Measurements from ENCODE around the gene SLC19A2.

SLC19A2 gene

GRCh38 chr1:169493251-169493650 lies 7.5 kb upstream of the SLC19A2 start:
- peaks cover 4% of the 10 kb centered on the region for H3K9me3 Mint-ChIP-seq
- no peak for DNase-seq
- H3K27me3 Mint-ChIP-seq: no peaks in the 10 kb centered on the region
- ATAC-seq: no peak
- peaks cover 35% of the 10 kb centered on the region for H3K4me1 Mint-ChIP-seq
- no peak overlapping the region for H3K27ac Mint-ChIP-seq
- peaks cover under 1% of the 10 kb centered on the region for H3K36me3 Mint-ChIP-seq (ENCODE audit: low read depth)
- no peak overlapping the region for H3K4me3 Mint-ChIP-seq

GRCh38 chr1:169491845-169492281 lies 6.1 kb upstream of the SLC19A2 start:
- Mint-ChIP-seq H3K36me3 (ENCODE audit: low read depth) (no peaks in the 10 kb centered on the region), H3K4me3 (no peak overlapping the region), H3K9me3 (no peaks in the 10 kb centered on the region), H3K4me1 (peaks cover 49% of the 10 kb centered on the region), H3K27ac (peak overlapping the region; percentile 44), H3K27me3 (no peaks in the 10 kb centered on the region)
- DNase-seq: peak; percentile 27
- ATAC-seq: peak; percentile 89

DNA sequence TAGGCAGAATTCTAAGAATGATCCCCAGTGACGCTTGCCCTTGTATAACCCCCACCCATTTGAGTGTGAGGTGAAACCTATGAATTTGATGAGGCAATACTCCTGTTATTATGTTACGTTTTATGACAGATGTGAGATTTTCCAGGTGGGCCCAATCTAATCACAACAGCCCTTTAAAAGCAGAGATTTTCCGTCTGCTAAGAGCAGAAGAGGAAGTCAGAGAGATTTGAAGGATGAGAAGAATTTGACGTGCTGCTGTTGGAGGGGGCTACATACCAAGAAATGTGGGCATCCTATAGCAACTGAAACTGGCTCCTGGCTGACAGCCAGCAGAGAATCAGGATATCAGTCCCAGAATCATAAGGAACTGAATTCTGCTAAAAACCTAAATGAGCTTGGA lies 2.4 kb upstream of the SLC19A2 start:
- Mint-ChIP-seq H3K36me3 (ENCODE audit: low read depth) (peaks cover 4% of the 10 kb centered on the region), H3K9me3 (no peaks in the 10 kb centered on the region), H3K27me3 (no peaks in the 10 kb centered on the region), H3K4me1 (peaks cover 71% of the 10 kb centered on the region), H3K4me3 (no peak overlapping the region), H3K27ac (no peak overlapping the region)
- DNase-seq (no peak), ATAC-seq (no peak)

DNA sequence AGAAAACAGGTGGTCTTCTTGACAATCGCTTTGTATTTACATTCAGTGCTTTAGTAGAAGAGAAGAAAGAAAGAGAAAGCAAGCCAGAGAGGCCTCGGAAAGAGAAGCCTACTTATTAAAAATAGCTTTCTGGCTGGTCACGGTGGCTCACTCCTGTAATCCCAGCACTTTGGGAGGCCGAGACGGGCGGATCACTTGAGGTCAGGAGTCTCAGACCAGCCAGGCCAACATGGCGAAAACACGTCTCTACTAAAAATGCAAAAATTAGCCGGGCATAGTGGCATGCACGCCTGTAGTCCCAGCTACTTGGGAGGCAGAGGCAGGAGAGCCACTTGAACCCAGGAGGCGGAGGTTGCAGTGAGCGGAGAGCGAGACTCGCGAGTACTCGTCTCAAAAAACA lies 1.8 kb upstream of the SLC19A2 start:
- peaks cover 75% of the 10 kb centered on the region for H3K4me1 Mint-ChIP-seq
- DNase-seq: no peak
- H3K27ac Mint-ChIP-seq: no peak overlapping the region
- no peaks in the 10 kb centered on the region for H3K9me3 Mint-ChIP-seq
- ATAC-seq: no peak
- no peaks in the 10 kb centered on the region for H3K27me3 Mint-ChIP-seq
- no peak overlapping the region for H3K4me3 Mint-ChIP-seq
- peaks cover 4% of the 10 kb centered on the region for H3K36me3 Mint-ChIP-seq (ENCODE audit: low read depth)

DNA sequence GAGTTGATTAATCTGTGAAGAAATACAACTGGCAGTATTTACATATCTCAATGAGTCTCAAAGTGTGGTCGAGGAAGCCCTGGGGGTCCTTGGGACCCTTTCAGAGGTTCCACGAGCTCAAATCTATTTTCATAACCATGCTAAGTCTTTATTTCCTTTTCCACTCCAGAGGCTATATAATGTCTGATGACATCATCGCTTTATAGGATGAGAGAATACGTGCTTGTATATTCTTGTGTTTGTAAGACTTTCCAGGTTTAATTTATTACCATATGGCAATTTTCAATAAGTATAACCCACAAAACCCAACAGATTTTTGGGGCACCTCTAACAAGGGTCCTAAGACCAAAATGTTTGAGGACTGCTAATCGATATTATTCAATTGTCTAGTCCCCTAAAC lies 1.4 kb upstream of the SLC19A2 start:
- no peak for ATAC-seq
- no peaks in the 10 kb centered on the region for H3K27me3 Mint-ChIP-seq
- H3K4me3 Mint-ChIP-seq: peak overlapping the region; percentile 94
- H3K27ac Mint-ChIP-seq: peak overlapping the region; percentile 12
- peaks cover 74% of the 10 kb centered on the region for H3K4me1 Mint-ChIP-seq
- peaks cover 4% of the 10 kb centered on the region for H3K36me3 Mint-ChIP-seq (ENCODE audit: low read depth)
- H3K9me3 Mint-ChIP-seq: no peaks in the 10 kb centered on the region
- no peak for DNase-seq

DNA sequence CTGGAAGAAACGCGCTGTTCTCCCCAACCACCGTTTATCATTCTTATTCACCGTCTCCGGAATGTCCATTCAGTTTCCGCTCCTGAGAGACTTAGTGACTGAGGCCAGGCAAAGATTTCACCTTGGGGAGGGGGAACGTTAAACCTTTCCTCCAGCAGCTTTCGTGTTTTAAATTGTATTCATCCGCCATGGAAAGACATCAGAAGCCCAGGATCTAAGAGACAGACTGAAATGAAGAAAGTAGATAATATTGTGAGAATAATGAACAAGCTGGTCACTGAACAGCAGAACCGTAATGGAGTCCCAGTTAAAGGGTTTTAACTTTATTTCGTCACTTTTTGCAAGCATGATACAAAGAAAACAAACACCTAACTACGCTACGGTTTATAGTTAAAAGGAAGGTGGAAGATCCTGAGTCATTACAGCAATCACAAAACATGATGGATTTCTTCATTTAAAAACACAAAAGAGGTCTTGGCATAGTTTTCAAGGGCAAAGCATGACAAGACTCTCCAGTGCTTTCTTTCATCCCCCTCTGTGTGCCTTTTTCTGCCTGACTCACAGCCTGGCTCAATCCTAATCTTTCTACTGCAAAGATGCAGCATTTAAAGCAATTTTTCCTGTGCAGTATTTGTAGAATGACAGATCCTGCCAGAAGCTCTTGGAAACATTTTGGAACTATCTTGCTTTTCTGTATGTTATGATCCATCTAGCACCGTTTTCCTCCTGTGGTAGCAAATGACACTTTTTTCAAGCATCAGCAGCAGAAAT lies 722 bp upstream of the SLC19A2 start:
- no peak for DNase-seq
- H3K27me3 Mint-ChIP-seq: no peaks in the 10 kb centered on the region
- H3K9me3 Mint-ChIP-seq: no peaks in the 10 kb centered on the region
- H3K27ac Mint-ChIP-seq: peak overlapping the region; percentile 88
- peaks cover 6% of the 10 kb centered on the region for H3K36me3 Mint-ChIP-seq (ENCODE audit: low read depth)
- H3K4me1 Mint-ChIP-seq: peaks cover 68% of the 10 kb centered on the region
- ATAC-seq: no peak
- peak overlapping the region; percentile 94 for H3K4me3 Mint-ChIP-seq

DNA sequence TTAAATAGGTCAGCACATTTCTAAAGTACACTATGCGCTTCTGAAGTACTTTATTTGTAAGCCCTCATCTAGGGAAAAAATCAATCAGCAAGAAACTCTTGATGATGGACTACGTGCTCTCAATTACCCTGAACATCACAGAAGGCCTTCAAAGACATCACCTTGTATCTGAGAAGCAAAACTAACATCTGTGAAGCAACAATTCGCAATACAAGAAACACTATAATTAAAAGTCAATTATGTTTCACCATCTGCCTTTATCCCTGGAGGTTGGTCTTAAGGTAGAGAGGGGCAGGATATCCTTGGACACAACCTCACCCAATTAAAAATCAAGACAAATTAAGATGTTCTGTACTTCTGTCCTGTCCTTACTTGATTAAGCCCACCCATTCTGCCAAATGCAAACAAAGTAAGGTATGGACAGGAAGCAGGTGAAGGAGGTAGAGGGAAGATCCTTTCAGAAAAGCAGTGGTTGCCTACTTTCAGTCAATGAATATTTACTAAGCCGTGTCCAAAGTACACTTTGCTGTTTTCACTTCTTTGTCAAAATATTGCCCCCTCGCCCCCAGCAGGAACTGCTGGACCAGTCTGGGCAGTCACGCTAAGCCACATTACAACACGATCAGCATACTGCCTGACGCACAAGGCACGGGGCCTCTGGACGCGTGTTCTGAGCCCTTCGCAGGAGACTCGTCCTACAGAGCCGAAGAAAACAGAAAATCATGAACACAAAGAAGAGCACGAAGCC lies 887 bp downstream of the SLC19A2 start:
- H3K4me3 Mint-ChIP-seq: peak overlapping the region; percentile 94
- H3K36me3 Mint-ChIP-seq (ENCODE audit: low read depth): peaks cover 8% of the 10 kb centered on the region
- H3K4me1 Mint-ChIP-seq: peaks cover 72% of the 10 kb centered on the region
- no peaks in the 10 kb centered on the region for H3K9me3 Mint-ChIP-seq
- no peaks in the 10 kb centered on the region for H3K27me3 Mint-ChIP-seq
- peak; percentile 43 for DNase-seq
- peak; percentile 16 for ATAC-seq
- H3K27ac Mint-ChIP-seq: peak overlapping the region; percentile 91

GRCh38 chr1:169484101-169484500 lies 1.6 kb downstream of the SLC19A2 start:
- H3K36me3 Mint-ChIP-seq (ENCODE audit: low read depth): peaks cover 8% of the 10 kb centered on the region
- no peak for DNase-seq
- peak overlapping the region; percentile 91 for H3K27ac Mint-ChIP-seq
- H3K4me3 Mint-ChIP-seq: peak overlapping the region; percentile 94
- ATAC-seq: no peak
- H3K9me3 Mint-ChIP-seq: no peaks in the 10 kb centered on the region
- no peaks in the 10 kb centered on the region for H3K27me3 Mint-ChIP-seq
- H3K4me1 Mint-ChIP-seq: peaks cover 68% of the 10 kb centered on the region

- H3K27me3 Mint-ChIP-seq: no peaks in the 10 kb centered on the region
- peaks cover 8% of the 10 kb centered on the region for H3K36me3 Mint-ChIP-seq (ENCODE audit: low read depth)
- H3K4me3 Mint-ChIP-seq: peak overlapping the region; percentile 94
- DNase-seq: no peak
- no peaks in the 10 kb centered on the region for H3K9me3 Mint-ChIP-seq
- peaks cover 62% of the 10 kb centered on the region for H3K4me1 Mint-ChIP-seq
- H3K27ac Mint-ChIP-seq: no peak overlapping the region
- ATAC-seq: no peak
These were observed 2.2 kb downstream of the SLC19A2 start for GRCh38 chr1:169483500-169483966.

- no peaks in the 10 kb centered on the region for H3K27me3 Mint-ChIP-seq
- no peak overlapping the region for H3K27ac Mint-ChIP-seq
- ATAC-seq (no peak), DNase-seq (no peak)
- peaks cover 28% of the 10 kb centered on the region for H3K4me1 Mint-ChIP-seq
- H3K4me3 Mint-ChIP-seq: no peak overlapping the region
- H3K9me3 Mint-ChIP-seq: no peaks in the 10 kb centered on the region
- peaks cover 11% of the 10 kb centered on the region for H3K36me3 Mint-ChIP-seq (ENCODE audit: low read depth)
These were observed 6.2 kb downstream of the SLC19A2 start for GRCh38 chr1:169479363-169480066.

GRCh38 chr1:169478094-169478672 lies 7.6 kb downstream of the SLC19A2 start:
- Mint-ChIP-seq H3K27me3 (no peaks in the 10 kb centered on the region), H3K27ac (no peak overlapping the region), H3K4me1 (peaks cover 16% of the 10 kb centered on the region), H3K36me3 (ENCODE audit: low read depth) (peaks cover 12% of the 10 kb centered on the region), H3K4me3 (no peak overlapping the region), H3K9me3 (no peaks in the 10 kb centered on the region)
- no peak for ATAC-seq
- no peak for DNase-seq

GRCh38 chr1:169475806-169476387 lies 9.8 kb downstream of the SLC19A2 start:
- no peak overlapping the region for H3K27ac Mint-ChIP-seq
- peaks cover 8% of the 10 kb centered on the region for H3K36me3 Mint-ChIP-seq (ENCODE audit: low read depth)
- ATAC-seq: no peak
- no peak overlapping the region for H3K4me3 Mint-ChIP-seq
- H3K27me3 Mint-ChIP-seq: no peaks in the 10 kb centered on the region
- no peaks in the 10 kb centered on the region for H3K9me3 Mint-ChIP-seq
- peaks cover 5% of the 10 kb centered on the region for H3K4me1 Mint-ChIP-seq
- DNase-seq: no peak

DNA sequence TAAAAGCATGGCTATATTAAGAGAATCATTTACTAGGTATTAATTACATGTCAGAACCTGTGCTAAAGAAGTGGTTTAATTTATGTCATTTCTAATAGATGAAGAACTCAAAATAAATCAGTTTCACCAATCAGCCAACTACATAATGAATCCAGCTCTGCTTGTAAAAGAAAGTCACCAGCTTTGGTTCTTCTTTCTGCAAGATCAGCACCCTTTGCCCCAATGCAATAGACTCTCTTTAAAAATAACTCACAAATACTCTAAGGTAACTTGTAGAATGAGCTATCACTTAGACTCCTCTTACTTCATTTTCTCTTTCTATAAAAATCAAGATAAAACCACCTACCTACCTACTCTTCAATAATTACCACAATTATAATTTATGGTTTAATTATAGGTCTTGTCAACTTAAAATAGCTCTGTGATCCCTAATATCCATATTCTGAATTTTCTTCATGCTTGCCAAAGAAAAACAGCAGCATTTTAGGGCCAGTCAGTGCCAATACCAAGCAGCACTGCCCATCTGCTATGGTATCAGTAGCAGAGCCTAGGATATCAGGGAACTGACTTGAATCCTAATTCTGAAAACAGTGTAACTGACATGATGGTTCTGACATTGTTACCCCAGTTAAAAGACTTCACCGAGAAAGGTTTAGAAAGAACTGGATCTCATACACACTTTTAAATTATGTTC lies 11.3 kb downstream of the SLC19A2 start:
- H3K27me3 Mint-ChIP-seq: no peaks in the 10 kb centered on the region
- H3K4me1 Mint-ChIP-seq: peaks cover 2% of the 10 kb centered on the region
- ATAC-seq (no peak), DNase-seq (no peak)
- H3K9me3 Mint-ChIP-seq: no peaks in the 10 kb centered on the region
- H3K36me3 Mint-ChIP-seq (ENCODE audit: low read depth): peaks cover 8% of the 10 kb centered on the region
- H3K4me3 Mint-ChIP-seq: no peak overlapping the region
- no peak overlapping the region for H3K27ac Mint-ChIP-seq

- ATAC-seq (no peak), DNase-seq (no peak)
- Mint-ChIP-seq H3K4me1 (peaks cover 2% of the 10 kb centered on the region), H3K4me3 (no peak overlapping the region), H3K36me3 (ENCODE audit: low read depth) (peaks cover 8% of the 10 kb centered on the region), H3K27me3 (no peaks in the 10 kb centered on the region), H3K27ac (no peak overlapping the region), H3K9me3 (no peaks in the 10 kb centered on the region)
These were observed 12.4 kb downstream of the SLC19A2 start for GRCh38 chr1:169473347-169473746.

All from activated naive CD8-positive, alpha-beta T cell treated with anti-CD3 and anti-CD28 coated beads, Interleukin-2, amount 50 U/mL, for 24 hours (primary cell).